Activated naive CD4-positive, alpha-beta T cell treated with anti-CD3 and anti-CD28 coated beads, Interleukin-2, amount 10 ng/mL, durations not matched to agents 7 days and 5 days (primary cell): Measurements from ENCODE around the gene CELF2.
"Not testable (repeated sequence)": the region's sequence is repeated elsewhere in the genome, so short reads cannot be mapped to it uniquely, and the experiment has no call there.

Experiments used
- CTCF ChIA-PET: fragments of 350-600 bp; sonication (Branson Sonifier 250); formaldehyde crosslinking; loops from one replicate; lab custom pipeline; 2021; ENCODE audit warnings: antibody characterized with exemption; lab: Charles Lee
- DNase-seq: peaks from one replicate; pipeline ENCODE4 v3.0.0-alpha.2; 2020
- H3K27ac Mint-ChIP-seq: one replicate; pipeline ENCODE4 v1.8.0; 2021; ENCODE audit warnings: mild to moderate bottlenecking, moderate library complexity, mixed read lengths
- H3K27me3 Mint-ChIP-seq: one replicate; pipeline ENCODE4 v1.8.0; 2021; ENCODE audit warnings: mild to moderate bottlenecking, mixed read lengths
- H3K36me3 Mint-ChIP-seq: one replicate; pipeline ENCODE4 v1.8.0; 2021; ENCODE audit warnings: mixed read lengths
- H3K4me1 Mint-ChIP-seq: one replicate; pipeline ENCODE4 v1.8.0; 2021; ENCODE audit warnings: mixed read lengths
- H3K4me3 Mint-ChIP-seq: one replicate; pipeline ENCODE4 v1.8.0; 2021; ENCODE audit warnings: mild to moderate bottlenecking, moderate library complexity, mixed read lengths
- H3K9me3 Mint-ChIP-seq: one replicate; pipeline ENCODE4 v1.8.0; 2021; ENCODE audit warnings: mixed read lengths

CELF2 gene

DNA sequence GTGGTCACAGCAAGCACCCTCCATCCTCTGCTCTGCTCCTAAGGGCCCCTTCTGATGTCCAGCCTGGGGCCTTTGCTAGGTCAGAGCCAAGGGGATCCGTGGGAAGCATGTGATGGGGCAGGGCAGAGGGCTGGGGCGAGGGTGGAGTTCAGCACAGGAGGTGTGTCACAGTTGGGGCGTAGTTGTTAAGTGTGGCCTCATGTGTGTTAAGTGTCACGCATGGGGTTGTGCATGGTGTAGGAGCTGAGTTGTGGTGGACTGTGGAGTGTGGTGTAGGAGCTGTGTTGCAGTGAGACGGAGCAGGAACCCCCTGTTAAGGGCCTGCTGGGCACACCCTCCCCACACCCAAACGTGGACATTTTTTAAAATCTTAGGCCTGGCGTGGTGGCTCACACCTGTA is 345.8 kb downstream of the CELF2 start:
- CTCF ChIA-PET, result interaction anchor here (0.5 kb wide), 1 partner anchor 22 kb away, joined by 3 read pairs; no protein-coding TSS in a partner anchor
- Mint-ChIP-seq H3K4me1 (peaks cover 8% of the 10 kb centered on the region), H3K4me3 (no peak overlapping the region), H3K27ac (no peak overlapping the region), H3K27me3 (peaks cover 4% of the 10 kb centered on the region), H3K36me3 (no peaks in the 10 kb centered on the region), H3K9me3 (peaks cover 1% of the 10 kb centered on the region)
- DNase-seq, result no peak

DNA sequence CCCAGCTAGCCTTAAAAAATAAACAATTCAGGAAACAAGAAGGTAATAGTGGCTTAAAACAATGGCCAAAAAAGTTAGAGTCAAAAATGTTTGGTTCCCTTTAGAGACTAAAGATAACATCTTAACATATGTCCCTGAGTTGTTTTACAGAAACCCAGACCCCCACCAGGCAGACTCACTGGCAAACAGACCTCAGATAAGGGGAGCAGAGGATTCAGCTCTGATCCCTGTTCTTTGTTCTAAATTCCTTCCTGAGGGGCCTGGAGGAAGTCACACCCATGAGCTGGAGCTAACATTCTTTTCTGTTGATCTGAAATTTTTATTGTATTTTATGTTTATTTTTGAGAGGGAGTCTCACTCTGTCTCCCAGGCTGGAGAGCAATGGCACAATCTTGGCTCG is 346.6 kb downstream of the CELF2 start:
- Mint-ChIP-seq H3K4me1 (peaks cover 8% of the 10 kb centered on the region), H3K27ac (no peak overlapping the region), H3K4me3 (no peak overlapping the region), H3K36me3 (no peaks in the 10 kb centered on the region), H3K27me3 (peaks cover 3% of the 10 kb centered on the region), H3K9me3 (peaks cover 1% of the 10 kb centered on the region)
- DNase-seq, result no peak
- CTCF ChIA-PET, result interaction anchor here (0.5 kb wide), 1 partner anchor 23 kb away, joined by 3 read pairs; no protein-coding TSS in a partner anchor

DNA sequence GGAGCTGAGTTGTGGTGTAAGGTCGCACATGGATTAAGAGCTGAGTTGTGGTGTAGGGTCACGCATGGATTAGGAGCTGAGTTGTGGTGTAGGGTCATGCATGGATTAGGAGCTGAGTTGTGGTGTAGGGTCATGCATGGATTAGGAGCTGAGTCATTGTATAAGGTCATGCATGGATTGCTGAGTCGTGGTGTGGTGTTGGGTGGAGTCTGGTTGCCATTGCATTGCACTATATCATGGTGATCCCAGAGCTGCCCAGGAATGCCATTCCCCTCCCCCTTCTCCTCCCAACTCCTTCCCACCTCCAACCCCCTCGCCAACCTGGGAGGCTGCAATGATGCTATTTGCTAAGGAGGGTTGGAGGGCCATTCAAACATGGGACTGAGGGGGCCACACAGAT is 349.2 kb downstream of the CELF2 start:
- not testable (repeated sequence) for H3K27me3 Mint-ChIP-seq, H3K4me3 Mint-ChIP-seq, H3K36me3 Mint-ChIP-seq, H3K9me3 Mint-ChIP-seq, DNase-seq, H3K4me1 Mint-ChIP-seq, H3K27ac Mint-ChIP-seq
- CTCF ChIA-PET, result interaction anchor here (0.7 to 1.0 kb wide), 2 partner anchors 22 to 46 kb away, joined by 3 to 4 read pairs; no protein-coding TSS in a partner anchor

DNA sequence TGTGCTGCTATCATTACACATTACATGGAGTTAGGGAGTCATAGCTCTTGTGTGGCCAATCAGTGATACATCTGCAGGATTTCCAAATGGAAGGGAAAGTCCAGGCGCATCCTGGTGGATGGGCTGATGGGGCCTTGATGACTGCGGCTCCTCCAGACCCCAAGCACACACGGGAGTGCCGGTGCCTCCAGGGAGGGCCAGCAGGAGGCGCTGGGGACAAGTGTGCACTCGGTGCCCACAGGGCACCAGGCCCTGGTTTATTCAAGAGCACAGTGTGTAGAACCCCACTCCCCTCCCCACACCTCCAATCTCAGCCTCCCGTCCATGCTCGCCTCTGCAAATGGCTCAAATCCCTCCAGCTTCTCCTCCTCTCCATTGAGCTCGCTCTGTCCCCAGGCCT is 349.8 kb downstream of the CELF2 start:
- Mint-ChIP-seq H3K36me3 (no peaks in the 10 kb centered on the region), H3K27me3 (peaks cover 10% of the 10 kb centered on the region), H3K27ac (no peak overlapping the region), H3K4me1 (peaks cover 8% of the 10 kb centered on the region), H3K9me3 (no peaks in the 10 kb centered on the region), H3K4me3 (no peak overlapping the region)
- no peak for DNase-seq
- CTCF ChIA-PET, result interaction anchor here (0.7 kb wide), 1 partner anchor 22 kb away, joined by 3 read pairs; no protein-coding TSS in a partner anchor

DNA sequence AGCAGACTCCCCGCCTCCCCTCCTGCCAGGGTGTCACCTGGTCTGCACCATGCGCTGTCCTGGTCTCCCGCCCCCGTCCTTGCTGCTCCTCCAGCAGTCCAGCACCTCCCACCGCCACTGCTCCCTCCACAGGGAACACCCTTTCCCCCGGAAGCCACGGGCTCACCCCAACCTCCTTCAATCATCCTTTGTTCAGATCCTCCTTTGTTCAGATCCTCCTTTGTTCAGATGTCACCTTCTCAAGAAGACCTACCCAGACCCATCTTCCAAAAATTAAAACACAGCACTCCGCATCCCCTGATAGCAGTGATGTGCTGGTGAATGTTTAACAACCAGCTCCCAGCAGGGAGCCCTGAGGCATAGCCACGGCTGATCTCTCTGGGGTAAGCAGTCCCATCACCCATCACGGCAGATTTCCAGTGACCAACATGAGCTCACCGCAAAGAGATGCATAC is 356.1 kb downstream of the CELF2 start:
- H3K9me3 Mint-ChIP-seq, result no peaks in the 10 kb centered on the region
- no peak overlapping the region for H3K27ac Mint-ChIP-seq
- H3K4me1 Mint-ChIP-seq, result no peaks in the 10 kb centered on the region
- H3K36me3 Mint-ChIP-seq, result no peaks in the 10 kb centered on the region
- CTCF ChIA-PET, result no interaction called here
- DNase-seq, result no peak
- H3K27me3 Mint-ChIP-seq, result peaks cover 17% of the 10 kb centered on the region
- no peak overlapping the region for H3K4me3 Mint-ChIP-seq

DNA sequence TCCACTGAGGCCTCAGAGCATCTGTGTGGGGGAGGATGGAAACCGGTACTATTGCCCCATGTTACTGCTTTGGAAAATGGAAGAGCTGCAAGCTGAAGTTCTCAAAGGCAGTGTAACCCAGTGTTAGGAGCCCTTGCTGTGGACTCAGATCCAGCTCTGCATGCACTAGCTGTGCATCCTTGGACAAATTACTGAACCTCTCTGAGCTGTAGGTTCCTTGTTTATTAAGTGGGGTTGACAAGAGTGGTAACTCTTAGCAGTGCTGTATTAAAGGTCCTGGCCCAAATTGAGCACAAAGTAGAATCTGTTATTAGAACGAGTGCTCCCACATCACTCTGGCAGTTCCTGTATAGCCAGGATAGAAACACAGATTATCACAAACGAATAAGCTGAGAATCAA is 359.6 kb downstream of the CELF2 start:
- H3K4me3 Mint-ChIP-seq, result no peak overlapping the region
- no peak overlapping the region for H3K27ac Mint-ChIP-seq
- no peaks in the 10 kb centered on the region for H3K4me1 Mint-ChIP-seq
- no peaks in the 10 kb centered on the region for H3K9me3 Mint-ChIP-seq
- H3K36me3 Mint-ChIP-seq, result no peaks in the 10 kb centered on the region
- H3K27me3 Mint-ChIP-seq, result peaks cover 27% of the 10 kb centered on the region
- CTCF ChIA-PET, result no interaction called here
- no peak for DNase-seq

DNA sequence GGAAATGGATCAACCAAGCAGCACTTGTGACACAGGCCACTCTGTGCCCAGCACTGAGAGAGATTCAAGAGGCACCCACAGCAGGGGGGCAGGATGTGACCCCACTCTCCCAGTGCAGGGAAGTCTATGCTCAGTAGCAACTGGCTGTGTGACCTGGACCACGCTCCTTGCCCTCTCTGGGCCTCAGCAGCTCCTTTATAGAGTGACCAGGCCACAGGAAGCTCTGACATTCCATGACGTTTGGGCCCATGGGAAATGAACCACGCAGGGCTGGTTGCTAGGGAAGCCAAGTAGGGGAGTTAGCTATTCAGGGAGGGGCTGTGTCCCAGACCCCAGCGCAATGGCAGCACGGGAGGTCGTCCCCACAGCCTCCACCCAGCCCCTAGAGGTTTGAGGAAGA is 361.2 kb downstream of the CELF2 start:
- no peaks in the 10 kb centered on the region for H3K4me1 Mint-ChIP-seq
- H3K4me3 Mint-ChIP-seq, result no peak overlapping the region
- peaks cover 40% of the 10 kb centered on the region for H3K27me3 Mint-ChIP-seq
- no peak for DNase-seq
- no peak overlapping the region for H3K27ac Mint-ChIP-seq
- no peaks in the 10 kb centered on the region for H3K9me3 Mint-ChIP-seq
- CTCF ChIA-PET, result no interaction called here
- H3K36me3 Mint-ChIP-seq, result no peaks in the 10 kb centered on the region

DNA sequence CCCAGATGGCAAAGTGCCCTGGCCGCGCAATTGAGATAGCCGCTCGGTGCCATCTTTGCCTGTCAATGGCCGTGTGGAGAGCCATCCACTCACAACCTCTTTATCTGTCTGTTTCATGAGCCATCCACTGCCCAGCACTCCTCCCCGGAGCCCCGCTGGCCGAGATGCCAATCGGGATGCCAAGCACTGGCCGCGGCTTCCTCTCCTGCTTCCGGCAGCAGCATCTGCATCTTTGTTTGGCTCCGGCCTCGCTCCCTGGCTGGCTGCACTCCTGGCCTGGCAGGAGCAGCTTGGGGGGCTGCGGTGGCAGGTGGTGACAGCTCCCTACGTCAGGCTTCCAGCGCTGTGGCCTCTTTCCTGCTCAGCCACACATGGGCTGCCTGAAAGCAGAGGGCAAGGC is 362.1 kb downstream of the CELF2 start:
- DNase-seq, result no peak
- Mint-ChIP-seq H3K27me3 (peaks cover 40% of the 10 kb centered on the region), H3K9me3 (no peaks in the 10 kb centered on the region), H3K4me3 (no peak overlapping the region), H3K27ac (no peak overlapping the region), H3K4me1 (no peaks in the 10 kb centered on the region), H3K36me3 (no peaks in the 10 kb centered on the region)
- CTCF ChIA-PET, result no interaction called here

DNA sequence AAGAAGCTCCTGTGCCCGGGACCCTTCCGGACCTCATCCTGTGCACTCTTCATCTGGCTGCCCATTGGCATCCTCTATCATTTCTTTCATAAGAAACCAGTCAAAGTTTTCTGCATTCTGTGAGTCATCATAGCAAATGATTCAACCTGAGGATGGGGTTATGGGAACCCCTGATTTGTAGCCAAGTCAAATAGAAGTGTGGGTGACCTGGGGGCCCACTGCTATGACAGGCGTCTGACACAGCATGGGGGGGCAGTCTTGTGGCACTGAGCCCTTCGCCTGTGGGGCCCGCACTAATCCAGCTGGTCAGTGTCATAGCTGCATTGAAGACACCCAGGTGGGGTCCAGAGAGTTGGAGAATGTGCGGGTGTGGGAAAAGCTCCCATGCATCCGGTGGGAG is 363.4 kb downstream of the CELF2 start:
- H3K27ac Mint-ChIP-seq, result no peak overlapping the region
- H3K36me3 Mint-ChIP-seq, result no peaks in the 10 kb centered on the region
- H3K4me3 Mint-ChIP-seq, result no peak overlapping the region
- H3K27me3 Mint-ChIP-seq, result peaks cover 43% of the 10 kb centered on the region
- CTCF ChIA-PET, result no interaction called here
- H3K9me3 Mint-ChIP-seq, result no peaks in the 10 kb centered on the region
- no peak for DNase-seq
- H3K4me1 Mint-ChIP-seq, result no peaks in the 10 kb centered on the region

DNA sequence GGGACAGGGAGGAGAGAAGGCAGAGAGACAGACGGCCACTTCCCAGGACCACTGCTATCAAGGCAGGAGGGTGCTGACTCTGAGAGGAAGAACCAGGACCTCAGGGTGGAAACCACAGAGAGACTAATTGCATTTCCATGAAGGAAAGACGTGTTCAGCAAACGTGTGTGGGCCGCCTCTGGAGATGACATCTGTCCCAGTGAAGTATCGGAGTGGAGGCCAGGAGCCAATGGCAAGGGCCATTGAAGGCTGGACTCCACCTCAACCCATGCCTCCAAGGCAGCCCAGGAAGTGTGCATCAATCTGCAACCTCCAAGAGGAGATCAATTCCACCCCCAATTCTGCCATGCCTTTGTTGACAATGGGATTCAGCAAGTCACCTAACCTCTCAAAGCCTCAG is 363.8 kb downstream of the CELF2 start:
- Mint-ChIP-seq H3K27ac (no peak overlapping the region), H3K27me3 (peaks cover 43% of the 10 kb centered on the region), H3K4me3 (no peak overlapping the region), H3K36me3 (no peaks in the 10 kb centered on the region), H3K4me1 (no peaks in the 10 kb centered on the region), H3K9me3 (no peaks in the 10 kb centered on the region)
- CTCF ChIA-PET, result no interaction called here
- DNase-seq, result no peak

DNA sequence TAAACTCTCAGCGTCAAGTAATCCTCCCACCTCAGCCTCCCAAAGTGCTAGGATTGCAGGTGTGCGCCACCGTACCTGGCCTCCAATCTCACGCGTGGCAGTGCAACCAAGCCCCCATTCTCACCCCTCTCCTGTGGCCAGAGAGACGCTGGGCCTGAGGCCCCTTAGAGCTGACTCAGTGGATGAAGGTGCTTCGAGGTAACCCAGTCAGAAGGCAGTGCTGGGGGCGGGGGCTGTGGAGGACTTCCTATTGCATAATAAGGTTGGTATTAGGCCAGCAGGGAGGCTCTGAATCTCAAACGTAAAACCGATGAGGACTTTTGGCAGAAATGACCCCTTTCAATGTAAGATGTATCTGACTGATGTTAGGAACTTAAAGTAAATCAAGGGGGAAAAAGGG is 364.5 kb downstream of the CELF2 start:
- Mint-ChIP-seq H3K27me3 (peaks cover 43% of the 10 kb centered on the region), H3K36me3 (no peaks in the 10 kb centered on the region), H3K4me1 (no peaks in the 10 kb centered on the region), H3K4me3 (no peak overlapping the region), H3K27ac (no peak overlapping the region), H3K9me3 (no peaks in the 10 kb centered on the region)
- DNase-seq, result no peak
- CTCF ChIA-PET, result no interaction called here

DNA sequence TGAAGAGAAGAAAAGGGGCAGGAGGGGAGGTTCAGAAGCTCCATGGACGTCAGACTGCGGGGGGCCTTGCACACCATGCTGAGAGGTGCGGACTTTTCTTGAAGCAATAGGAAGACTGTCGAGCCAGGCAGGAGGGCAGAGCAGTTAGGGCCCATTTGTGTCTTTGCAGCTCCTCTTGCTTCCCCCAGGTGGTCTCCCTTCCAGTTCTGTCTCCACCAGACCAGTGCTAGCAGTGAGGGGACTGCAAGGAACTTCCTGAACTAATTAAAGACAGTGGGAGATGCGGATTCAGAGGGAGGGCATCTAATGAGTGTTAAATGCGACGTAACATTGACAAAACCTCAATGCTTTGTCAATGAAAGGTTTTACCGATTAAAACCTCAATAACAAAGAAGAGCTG is 368.4 kb downstream of the CELF2 start:
- no peak overlapping the region for H3K4me3 Mint-ChIP-seq
- DNase-seq, result no peak
- CTCF ChIA-PET, result no interaction called here
- H3K9me3 Mint-ChIP-seq, result no peaks in the 10 kb centered on the region
- H3K36me3 Mint-ChIP-seq, result no peaks in the 10 kb centered on the region
- H3K27ac Mint-ChIP-seq, result no peak overlapping the region
- H3K27me3 Mint-ChIP-seq, result peaks cover 57% of the 10 kb centered on the region
- H3K4me1 Mint-ChIP-seq, result no peaks in the 10 kb centered on the region
